ENCODE results near the gene LYPLAL1.

LYPLAL1 gene

GRCh38 chr1:219173758-219174459 lies at the start of gene LYPLAL1:
LYPLAL1 (plus strand) TSS chr1:219173878; CDS start chr1:219173891, 13 bp downstream.
- DNase-seq (ENCODE audit: insufficient read length, low spot score) (peak; percentile 59), FAIRE-seq (peak; percentile 99)

GRCh38 chr1:219124163-219124562 lies 49.5 kb upstream of the LYPLAL1 start:
- FAIRE-seq (no peak), DNase-seq (ENCODE audit: insufficient read length, low spot score) (no peak)

GRCh38 chr1:219125342-219125741 lies 48.3 kb upstream of the LYPLAL1 start:
- FAIRE-seq = no peak
- no peak for DNase-seq (ENCODE audit: insufficient read length, low spot score)

- no peak for FAIRE-seq
Measured at GRCh38 chr1:219126377-219126776, 47.3 kb upstream of the LYPLAL1 start.

GRCh38 chr1:219128957-219129356 lies 44.7 kb upstream of the LYPLAL1 start:
- FAIRE-seq = no peak
- DNase-seq (ENCODE audit: insufficient read length, low spot score) = no peak

More at GRCh38 chr1:219126377-219126776, 47.3 kb upstream of the LYPLAL1 start:
- DNase-seq (ENCODE audit: insufficient read length, low spot score) = no peak

GRCh38 chr1:219130366-219130935 lies 43.2 kb upstream of the LYPLAL1 start:
- no peak for DNase-seq (ENCODE audit: insufficient read length, low spot score)
- peak; percentile 53 for FAIRE-seq

GRCh38 chr1:219132939-219133338 lies 40.7 kb upstream of the LYPLAL1 start:
- FAIRE-seq = no peak

GRCh38 chr1:219138747-219139146 lies 34.9 kb upstream of the LYPLAL1 start:
- no peak for DNase-seq (ENCODE audit: insufficient read length, low spot score)
- FAIRE-seq = no peak

More at GRCh38 chr1:219132939-219133338, 40.7 kb upstream of the LYPLAL1 start:
- DNase-seq (ENCODE audit: insufficient read length, low spot score) = no peak

- DNase-seq (ENCODE audit: insufficient read length, low spot score) (no peak), FAIRE-seq (no peak)
Measured at GRCh38 chr1:219140303-219140877, 33.3 kb upstream of the LYPLAL1 start.

- DNase-seq (ENCODE audit: insufficient read length, low spot score) (no peak), FAIRE-seq (no peak)
Measured at GRCh38 chr1:219143735-219144134, 29.9 kb upstream of the LYPLAL1 start.

- DNase-seq (ENCODE audit: insufficient read length, low spot score) (no peak), FAIRE-seq (no peak)
Measured at GRCh38 chr1:219144658-219145315, 28.9 kb upstream of the LYPLAL1 start.

GRCh38 chr1:219147571-219148019 lies 26.1 kb upstream of the LYPLAL1 start:
- DNase-seq (ENCODE audit: insufficient read length, low spot score) = no peak
- no peak for FAIRE-seq

GRCh38 chr1:219149009-219149577 lies 24.6 kb upstream of the LYPLAL1 start:
- FAIRE-seq = no peak
- DNase-seq (ENCODE audit: insufficient read length, low spot score) = no peak

- no peak for DNase-seq (ENCODE audit: insufficient read length, low spot score)
- no peak for FAIRE-seq
Measured at GRCh38 chr1:219149953-219150352, 23.7 kb upstream of the LYPLAL1 start.

GRCh38 chr1:219150913-219151312 lies 22.8 kb upstream of the LYPLAL1 start:
- FAIRE-seq = no peak

GRCh38 chr1:219151467-219151866 lies 22.2 kb upstream of the LYPLAL1 start:
- FAIRE-seq = no peak
- DNase-seq (ENCODE audit: insufficient read length, low spot score) = no peak

More at GRCh38 chr1:219150913-219151312, 22.8 kb upstream of the LYPLAL1 start:
- DNase-seq (ENCODE audit: insufficient read length, low spot score) = no peak

- FAIRE-seq (no peak), DNase-seq (ENCODE audit: insufficient read length, low spot score) (no peak)
Measured at GRCh38 chr1:219152751-219153150, 20.9 kb upstream of the LYPLAL1 start.

- FAIRE-seq (peak; percentile 18), DNase-seq (ENCODE audit: insufficient read length, low spot score) (no peak)
Measured at GRCh38 chr1:219153723-219154122, 20.0 kb upstream of the LYPLAL1 start.

GRCh38 chr1:219155135-219155534 lies 18.5 kb upstream of the LYPLAL1 start:
- FAIRE-seq = no peak

GRCh38 chr1:219159946-219160645 lies 13.6 kb upstream of the LYPLAL1 start:
- DNase-seq (ENCODE audit: insufficient read length, low spot score) (no peak), FAIRE-seq (peak; percentile 59)

More at GRCh38 chr1:219155135-219155534, 18.5 kb upstream of the LYPLAL1 start:
- no peak for DNase-seq (ENCODE audit: insufficient read length, low spot score)
